Psoas muscle (tissue), 8 donors: ENCODE data around the gene RHOBTB1. TPM values are rescaled to one million over a fixed set of nuclear protein-coding genes. Genes with fewer than 3 reads are reported as not detected.

Experiments used
- ATAC-seq, 4 donors: fragments of 200-7000 bp; cut with Tn5 transposase; one replicate each; pipeline ENCODE4 v1.9.1; 2020; ENCODE audit warnings: moderate library complexity in 3 of 4, mild to moderate bottlenecking in 2 of 4
- DNase-seq, 2 donors: peaks; one replicate each; pipeline ENCODE4 v3.0.0-alpha.2; 2020
- H3K27ac ChIP-seq: fragments of 200-600 bp; one replicate; pipeline ENCODE4 v1.8.0; 2022
- H3K27me3 ChIP-seq, 3 donors: fragments of 200-600 bp in 1 of 3; one replicate each; pipeline versions ENCODE4 v1.6.1 to v1.8.0; 2013 to 2022; ENCODE audit warnings: low read length in 2 of 3, mild to moderate bottlenecking in 2 of 3, moderate library complexity in 1 of 3; ENCODE audit not compliant: insufficient read depth in 3 of 3
- H3K36me3 ChIP-seq, 2 donors: fragments of 200-600 bp in 1 of 2; one replicate each; pipeline versions ENCODE4 v1.6.1 to v1.8.0; 2013 to 2022; ENCODE audit warnings: low read depth in 1 of 2, mild to moderate bottlenecking in 1 of 2, moderate library complexity in 1 of 2; ENCODE audit not compliant: insufficient read depth in 1 of 2
- H3K4me1 ChIP-seq: fragments of 200-600 bp; one replicate; pipeline ENCODE4 v1.8.0; 2022
- H3K4me3 ChIP-seq: fragments of 200-600 bp; one replicate; pipeline ENCODE4 v1.8.0; 2022; ENCODE audit warnings: mild to moderate bottlenecking
- H3K9me3 ChIP-seq: fragments of 200-600 bp; one replicate; pipeline ENCODE4 v1.8.0; 2022
- WGBS, 3 donors: extraction: QIAGEN DNeasy Blood & Tissue Kit; methylation state at CpG; one replicate each; pipeline versions ENCODE4 v1.1.6 to v1.1.7; 2013; 5-methylcytosine and 5-hydroxymethylcytosine counted together
- intact Hi-C, 2 donors: fragments of 100-400 bp; cut with DNase I; formaldehyde crosslinking; loops; one replicate each; pipeline versions ENCODE4 v1.11.0 to v1.14.2; 2022
- polyA plus RNA-seq, 3 donors: library from polyadenylated mRNA; stranded (reverse); fragments of 200-250 nt; gene quantifications; one replicate each; pipeline ENCODE4 v1.2.3, GENCODE V29; 2013
- total RNA-seq, 4 donors: library from RNA; stranded (reverse); fragmentation: NEBNext Ultra II Directional in 2 of 4; extraction: Animal tissue kit (Norgen Biotek cat#: 25700) in 2 of 4; gene quantifications; one replicate each; pipeline versions ENCODE4 v1.2.1 to v1.2.4, GENCODE V29; 2021 to 2023
- TF ChIP-seq, protein P1 (sequence below): fragments of 200-600 bp; IDR thresholded peaks from one replicate; pipeline ENCODE4 v1.8.0; 2022; ENCODE audit warnings: antibody characterized with exemption
- donor health status: healthy with polysubstance abuse.
- donor health status: DM: no; HTN: no; CAD: no; lungs with moderate emphysema.
- donor health status: Bipolar disorder and iron deficiency.
- donor health status: healthy.
- donor health status: DM: yes; HTN: yes; CAD: no.
- donor health status: DM: no; HTN: no; CAD: no.
- donor health status: DM: no; HTN: no; CAD: no.
- donor health status: DM: yes; HTN: yes; CAD: no.

Gene RHOBTB1
- total and polyA plus RNA-seq, 7 donors, result 1.8 to 47.4 (median 23.6) TPM

DNA sequence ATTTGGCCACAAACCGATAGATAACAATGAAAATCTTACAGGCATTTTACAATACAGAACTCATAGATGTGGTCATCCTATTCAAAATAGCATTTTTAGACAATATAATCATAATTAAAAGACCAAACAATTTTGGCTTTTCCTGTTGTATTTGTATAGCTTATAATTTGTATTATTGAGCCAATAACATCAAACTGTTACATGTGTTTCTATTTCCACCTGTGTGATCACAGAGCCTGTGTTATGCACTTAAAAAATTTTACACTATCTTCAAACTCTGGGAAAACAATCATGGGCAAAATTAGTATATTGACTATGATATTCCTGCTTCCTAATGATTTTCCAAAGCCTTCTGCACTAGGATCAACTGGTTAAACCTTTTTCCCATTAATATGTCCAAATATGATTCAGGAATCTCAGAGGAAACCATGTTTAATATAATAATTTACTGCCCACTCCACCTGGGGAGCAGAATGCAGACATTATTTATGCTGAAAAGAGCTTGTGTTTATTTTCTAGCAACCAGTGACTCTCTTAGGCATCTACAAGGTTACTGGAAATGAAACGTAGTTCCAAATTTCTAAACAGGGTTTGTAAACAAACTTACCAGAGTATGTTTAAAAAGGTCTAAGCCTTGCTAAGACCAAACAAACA is 1.7 kb downstream of the RHOBTB1 start:
- Histone ChIP-seq H3K27me3 (no peaks in the 10 kb centered on the region), H3K9me3 (no peaks in the 10 kb centered on the region), H3K4me3 (peak overlapping the region; percentile 90), H3K4me1 (peaks cover 43% of the 10 kb centered on the region), H3K27ac (peak overlapping the region; percentile 99), H3K36me3 (peaks cover 0 to 14% of the 10 kb centered on the region in 2 donors)
- ATAC-seq (no peak), DNase-seq (no peak)
- intact Hi-C loops, result loop anchor here (5.0 kb wide), 3 partner anchors 40 to 90 kb away; no protein-coding TSS in a partner anchor
- WGBS, 3 donors, result 9 to 18% (median 10%) methylated on average over 2 of the region's 2 CpGs
- TF ChIP-seq, protein P1, sequence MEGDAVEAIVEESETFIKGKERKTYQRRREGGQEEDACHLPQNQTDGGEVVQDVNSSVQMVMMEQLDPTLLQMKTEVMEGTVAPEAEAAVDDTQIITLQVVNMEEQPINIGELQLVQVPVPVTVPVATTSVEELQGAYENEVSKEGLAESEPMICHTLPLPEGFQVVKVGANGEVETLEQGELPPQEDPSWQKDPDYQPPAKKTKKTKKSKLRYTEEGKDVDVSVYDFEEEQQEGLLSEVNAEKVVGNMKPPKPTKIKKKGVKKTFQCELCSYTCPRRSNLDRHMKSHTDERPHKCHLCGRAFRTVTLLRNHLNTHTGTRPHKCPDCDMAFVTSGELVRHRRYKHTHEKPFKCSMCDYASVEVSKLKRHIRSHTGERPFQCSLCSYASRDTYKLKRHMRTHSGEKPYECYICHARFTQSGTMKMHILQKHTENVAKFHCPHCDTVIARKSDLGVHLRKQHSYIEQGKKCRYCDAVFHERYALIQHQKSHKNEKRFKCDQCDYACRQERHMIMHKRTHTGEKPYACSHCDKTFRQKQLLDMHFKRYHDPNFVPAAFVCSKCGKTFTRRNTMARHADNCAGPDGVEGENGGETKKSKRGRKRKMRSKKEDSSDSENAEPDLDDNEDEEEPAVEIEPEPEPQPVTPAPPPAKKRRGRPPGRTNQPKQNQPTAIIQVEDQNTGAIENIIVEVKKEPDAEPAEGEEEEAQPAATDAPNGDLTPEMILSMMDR, result no peak

DNA sequence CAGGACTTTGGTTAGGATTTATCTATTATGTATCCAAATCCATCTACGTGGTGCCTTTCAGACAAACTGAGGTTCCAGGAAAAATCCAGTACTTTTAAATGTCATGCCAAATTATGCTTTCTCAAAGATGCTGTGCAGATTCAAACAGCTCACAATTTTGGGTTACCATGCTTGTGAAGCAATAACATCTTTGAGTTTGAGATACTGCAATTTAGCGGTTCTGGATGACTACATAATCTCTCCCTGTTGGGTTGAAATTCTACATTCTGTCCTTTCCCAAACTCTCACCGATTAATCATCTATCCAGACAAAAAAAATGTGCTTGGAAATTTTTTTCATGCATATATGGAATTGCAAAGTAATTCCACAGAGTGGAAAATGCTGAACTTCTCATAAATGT is 3.5 kb downstream of the RHOBTB1 start:
- peaks cover 49% of the 10 kb centered on the region for H3K4me1 ChIP-seq
- DNase-seq, result no peak
- ATAC-seq, result no peak
- no peaks in the 10 kb centered on the region for H3K9me3 ChIP-seq
- peak overlapping the region; percentile 90 for H3K4me3 ChIP-seq
- TF ChIP-seq, protein P1, result no peak
- intact Hi-C loops, result loop anchor here (2.0 to 5.0 kb wide), 4 partner anchors 30 to 88 kb away; no protein-coding TSS in a partner anchor
- peaks cover 0 to 25% of the 10 kb centered on the region in 2 donors for H3K36me3 ChIP-seq
- no peaks in the 10 kb centered on the region for H3K27me3 ChIP-seq
- 45 to 74% (median 54%) methylated on average over 3 of the region's 3 CpGs for WGBS, 3 donors
- H3K27ac ChIP-seq, result peak overlapping the region; percentile 99

DNA sequence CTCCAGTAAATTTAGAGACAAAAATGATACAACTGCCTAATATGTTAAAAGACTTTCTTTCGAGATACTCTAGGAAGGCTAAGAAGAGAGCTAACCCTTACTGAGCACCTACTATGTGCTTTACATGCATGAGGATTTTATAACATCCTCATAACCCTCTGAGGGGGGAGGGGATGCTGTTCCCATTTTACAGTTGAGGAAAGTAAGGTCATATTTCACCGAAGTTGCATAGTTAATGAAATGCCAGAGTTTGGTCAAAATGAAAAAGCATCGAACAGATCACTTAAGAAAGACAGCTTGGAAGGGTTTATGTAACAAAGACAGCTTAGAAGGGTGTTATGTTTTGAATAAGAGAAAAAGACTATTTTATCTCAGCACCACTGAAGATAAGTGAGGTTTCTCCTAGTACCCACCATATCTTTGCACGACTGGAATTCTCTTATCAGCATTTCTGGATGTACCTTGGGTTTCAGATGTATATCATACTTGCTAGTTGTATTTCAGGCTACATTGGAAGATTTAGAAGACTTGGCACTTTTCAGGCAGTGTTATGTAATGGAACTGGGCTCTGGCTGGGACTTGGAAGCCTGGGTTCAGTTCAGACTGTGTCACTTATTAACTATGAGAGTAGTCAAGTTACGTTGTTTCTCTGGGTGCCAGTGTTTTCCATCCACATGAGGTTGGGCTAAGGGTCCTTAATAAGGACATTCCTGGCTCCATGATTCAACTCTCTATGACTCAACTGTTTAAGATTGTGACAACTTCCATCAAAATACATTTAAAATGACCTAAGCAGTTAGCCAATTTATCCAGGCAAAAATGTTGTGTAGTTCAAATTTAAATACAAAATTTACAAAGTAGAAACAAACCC is 6.0 kb downstream of the RHOBTB1 start:
- peaks cover 61% of the 10 kb centered on the region for H3K4me1 ChIP-seq
- H3K4me3 ChIP-seq, result peak overlapping the region; percentile 29
- TF ChIP-seq, protein P1, result no peak
- 45 to 58% (median 48%) methylated on average over 5 of the region's 5 CpGs for WGBS, 3 donors
- peak overlapping the region; percentile 99 for H3K27ac ChIP-seq
- no peaks in the 10 kb centered on the region for H3K27me3 ChIP-seq
- ATAC-seq, result peak; percentile 70 to 83 (median 74)
- H3K36me3 ChIP-seq, result peaks cover 0 to 34% of the 10 kb centered on the region in 2 donors
- intact Hi-C loops, result no loop called here
- H3K9me3 ChIP-seq, result no peaks in the 10 kb centered on the region
- DNase-seq, result no peak

DNA sequence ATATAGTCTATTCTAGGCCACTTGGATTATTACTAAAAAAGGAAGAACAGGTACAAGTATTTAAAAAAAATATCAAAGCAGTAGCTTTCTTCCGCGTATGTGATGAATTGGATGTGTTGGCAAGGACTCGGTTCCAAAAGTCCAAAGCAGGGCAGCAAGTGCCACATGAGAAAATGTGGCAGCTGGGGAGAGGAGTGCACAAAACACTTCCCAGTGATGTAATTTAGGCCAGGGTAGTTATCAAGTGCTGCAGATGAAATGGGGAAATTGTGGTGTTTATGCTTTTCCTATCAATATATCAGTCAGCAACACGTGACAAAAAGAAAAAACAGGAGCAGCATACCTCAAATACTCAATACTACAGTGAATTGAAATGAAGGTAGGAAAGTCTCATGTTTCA is 7.0 kb downstream of the RHOBTB1 start:
- WGBS, 3 donors, result 23 to 44% (median 31%) methylated on average over 4 of the region's 4 CpGs
- ATAC-seq, result no peak
- TF ChIP-seq, protein P1, result no peak

More for the DNA sequence above, 7.0 kb downstream of the RHOBTB1 start:
- peak overlapping the region; percentile 29 for H3K4me3 ChIP-seq
- DNase-seq, result no peak
- intact Hi-C loops, result no loop called here
- H3K36me3 ChIP-seq, result peaks cover 0 to 37% of the 10 kb centered on the region in 2 donors
- peak overlapping the region; percentile 99 for H3K27ac ChIP-seq
- no peaks in the 10 kb centered on the region for H3K27me3 ChIP-seq
- peaks cover 67% of the 10 kb centered on the region for H3K4me1 ChIP-seq
- no peaks in the 10 kb centered on the region for H3K9me3 ChIP-seq
